GM23338 (cell line): ENCODE data around the gene MROH7. TPM values are rescaled to one million over a fixed set of nuclear protein-coding genes. Genes with fewer than 3 reads are reported as not detected.

Experiments
- ATAC-seq: fragments of 200-7000 bp; cut with Tn5 transposase; 3 replicates; pipeline ENCODE4 v1.9.1; 2020
- DNase-seq: peaks from one replicate; pipeline ENCODE4 v3.0.0-alpha.2; 2015; ENCODE audit warnings: low spot score
- H2AFZ ChIP-seq: fragments of 200-600 bp; sonication (generic); 2 replicates; pipeline ENCODE4 v1.8.0; 2016; ENCODE audit warnings: antibody characterized with exemption, mild to moderate bottlenecking, moderate library complexity
- H3F3A ChIP-seq: fragments of 200-600 bp; sonication (generic); replicated peaks from 2 replicates; pipeline ENCODE4 v1.8.0; 2017; ENCODE audit warnings: antibody characterized with exemption, mixed run types, low read depth
- H3K27ac ChIP-seq: fragments of 200-600 bp; sonication (generic); 2 replicates; pipeline ENCODE4 v1.6.1; 2016; ENCODE audit warnings: low read depth
- H3K27me3 ChIP-seq: fragments of 200-600 bp; sonication (generic); 2 replicates; pipeline ENCODE4 v1.8.0; 2016; ENCODE audit warnings: mild to moderate bottlenecking, mixed run types, moderate library complexity; ENCODE audit not compliant: insufficient read depth
- H3K36me3 ChIP-seq: fragments of 200-600 bp; sonication (generic); 2 replicates; pipeline ENCODE4 v1.8.0; 2016; ENCODE audit warnings: mild to moderate bottlenecking; ENCODE audit not compliant: insufficient read depth
- H3K4me1 ChIP-seq: fragments of 200-600 bp; sonication (generic); 2 replicates; pipeline ENCODE4 v1.8.0; 2016; ENCODE audit warnings: mild to moderate bottlenecking, moderate library complexity; ENCODE audit not compliant: insufficient read depth
- H3K4me2 ChIP-seq: fragments of 200-600 bp; sonication (generic); 2 replicates; pipeline ENCODE4 v1.7.1; 2017; ENCODE audit warnings: mixed run types
- H3K4me3 ChIP-seq: fragments of 200-600 bp; sonication (generic); 2 replicates; pipeline ENCODE4 v1.6.1; 2016; ENCODE audit warnings: mixed run types
- H3K79me2 ChIP-seq: fragments of 200-600 bp; sonication (generic); replicated peaks from 2 replicates; pipeline ENCODE4 v1.8.0; 2017; ENCODE audit warnings: mild to moderate bottlenecking; ENCODE audit not compliant: insufficient read depth
- H3K9me2 ChIP-seq: fragments of 200-600 bp; sonication (generic); 2 replicates; pipeline ENCODE4 v1.8.0; 2017; ENCODE audit not compliant: insufficient read depth
- H4K20me1 ChIP-seq: fragments of 200-600 bp; sonication (generic); replicated peaks from 2 replicates; pipeline ENCODE4 v1.8.0; 2017; ENCODE audit warnings: mild to moderate bottlenecking; ENCODE audit not compliant: insufficient read depth
- H3K27ac Mint-ChIP-seq: 2 replicates; pipeline ENCODE4 v1.8.0; 2020; ENCODE audit warnings: inconsistent platforms, mild to moderate bottlenecking, moderate library complexity, mixed read lengths
- H3K27me3 Mint-ChIP-seq: 3 replicates; pipeline ENCODE4 v1.8.0; 2022; ENCODE audit warnings: low read depth, mild to moderate bottlenecking, moderate library complexity, mixed read lengths, inconsistent platforms; ENCODE audit not compliant: insufficient read depth, poor library complexity
- H3K36me3 Mint-ChIP-seq: 3 replicates; pipeline ENCODE4 v1.8.0; 2021; ENCODE audit warnings: low read depth, mild to moderate bottlenecking, inconsistent platforms, moderate library complexity, mixed read lengths
- H3K4me1 Mint-ChIP-seq: 3 replicates; pipeline ENCODE4 v1.8.0; 2020; ENCODE audit warnings: mild to moderate bottlenecking, inconsistent platforms, mixed read lengths
- H3K4me3 Mint-ChIP-seq: 3 replicates; pipeline ENCODE4 v1.8.0; 2021; ENCODE audit warnings: moderate library complexity, mild to moderate bottlenecking, inconsistent platforms, mixed read lengths
- H3K9me3 Mint-ChIP-seq: 3 replicates; pipeline ENCODE4 v1.8.0; 2020; ENCODE audit warnings: moderate library complexity, mild to moderate bottlenecking, inconsistent platforms, mixed read lengths
- CREB1 ChIP-seq: fragments of 250-450 bp; sonication (Bioruptor Pico); IDR thresholded peaks from 2 replicates; pipeline ENCODE4 v1.5.0; 2020; ENCODE audit warnings: low read depth, mild to moderate bottlenecking, moderate library complexity
- CTCF ChIP-seq, 2 experiments: fragments of 200-600 bp in 1 of 2; sonication (generic) in 1 of 2; conservative IDR thresholded peaks; 2 replicates each; pipeline versions ENCODE4 v1.5.1 to v1.6.1; 2016 to 2017; ENCODE audit warnings: antibody characterized with exemption in 2 of 2, low read depth in 2 of 2, mild to moderate bottlenecking in 2 of 2, moderate library complexity in 1 of 2
- ETS1 ChIP-seq: IDR thresholded peaks from 2 replicates; pipeline ENCODE4 v1.6.1; 2016; ENCODE audit warnings: antibody characterized with exemption
- EZH2 ChIP-seq: fragments of 200-600 bp; sonication (generic); IDR thresholded peaks from one replicate; pipeline ENCODE4 v1.8.0; 2017; ENCODE audit warnings: antibody characterized with exemption, mild to moderate bottlenecking, low read depth; ENCODE audit not compliant: unreplicated experiment
- EZH2phosphoT487 ChIP-seq: fragments of 200-600 bp; sonication (generic); IDR thresholded peaks from one replicate; pipeline ENCODE4 v1.8.1; 2018; ENCODE audit warnings: antibody characterized with exemption; ENCODE audit not compliant: unreplicated experiment
- JUNB ChIP-seq: IDR thresholded peaks from one replicate; pipeline ENCODE4 v1.6.1; 2016; ENCODE audit warnings: antibody characterized with exemption; ENCODE audit not compliant: unreplicated experiment
- NANOG ChIP-seq: IDR thresholded peaks from 2 replicates; pipeline ENCODE4 v1.6.1; 2016; ENCODE audit warnings: antibody characterized with exemption, borderline replicate concordance
- POLR2AphosphoS5 ChIP-seq: IDR thresholded peaks from 2 replicates; pipeline ENCODE4 v1.6.1; 2016; ENCODE audit warnings: antibody characterized with exemption, low read depth
- STAT1 ChIP-seq: IDR thresholded peaks from one replicate; pipeline ENCODE4 v1.6.1; 2016; ENCODE audit warnings: antibody characterized with exemption; ENCODE audit not compliant: unreplicated experiment
- ZNF114 ChIP-seq: fragments of 250-450 bp; sonication (Bioruptor Pico); IDR thresholded peaks from 2 replicates; pipeline ENCODE4 v1.5.0; 2020; ENCODE audit warnings: mild to moderate bottlenecking, moderate library complexity
- ZNF331 ChIP-seq: fragments of 250-450 bp; sonication (Bioruptor Pico); IDR thresholded peaks from 2 replicates; pipeline ENCODE4 v1.5.0; 2020; ENCODE audit warnings: low read depth, mild to moderate bottlenecking, moderate library complexity
- polyA plus RNA-seq: library from polyadenylated mRNA; unstranded; fragments of >200 nt; fragmentation: Nextera tagmentation; extraction: Ambion mirVana; gene quantifications from 2 replicates; pipeline ENCODE4 v1.2.1, GENCODE V29; 2016
- total RNA-seq: library from RNA; depleted of rRNA; stranded (reverse); fragments of >200 nt; shearing (Covaris generic); gene quantifications from 2 replicates; pipeline ENCODE4 v1.2.3, GENCODE V29; 2014
- TF ChIP-seq, protein P1 (sequence below): IDR thresholded peaks from one replicate; pipeline ENCODE4 v1.6.1; 2018; ENCODE audit warnings: antibody characterized with exemption; ENCODE audit not compliant: unreplicated experiment
- TF ChIP-seq, protein P2 (sequence below): fragments of 250-450 bp; sonication (Bioruptor Pico); IDR thresholded peaks from 2 replicates; pipeline ENCODE4 v1.5.0; 2020; ENCODE audit warnings: mild to moderate bottlenecking, moderate library complexity

The MROH7 gene
- total and polyA plus RNA-seq, 2 experiments from 2014 or later = 0.17 TPM; not detected in 1

GRCh38 chr1:54610601-54611580, 30.7 kb upstream of the MROH7 start:
- Histone ChIP-seq H3K4me1 (peaks cover 4% of the 10 kb centered on the region; the same call in 1 of the 2 replicates), H3K9me2 (no peaks in the 10 kb centered on the region), H4K20me1 (no peaks in the 10 kb centered on the region), H3K4me2 (peak overlapping the region; percentile 38; the same call in 1 of the 2 replicates), H3K4me3 (no peak overlapping the region), H3K79me2 (no peaks in the 10 kb centered on the region), H3K36me3 (no peaks in the 10 kb centered on the region), H2AFZ (no peak overlapping the region), H3K27ac (no peak overlapping the region), H3K27me3 (no peaks in the 10 kb centered on the region), H3F3A (no peaks in the 10 kb centered on the region)
- Mint-ChIP-seq H3K27ac (peak overlapping the region; percentile 87), H3K9me3 (no peaks in the 10 kb centered on the region), H3K36me3 (no peaks in the 10 kb centered on the region), H3K4me1 (peaks cover 40% of the 10 kb centered on the region), H3K4me3 (no peak overlapping the region), H3K27me3 (peaks cover 18% of the 10 kb centered on the region)
- DNase-seq (peak; percentile 50), ATAC-seq (peak; percentile 21)
- TF ChIP-seq JUNB (no peak), POLR2AphosphoS5 (no peak), CTCF (conservative IDR thresholded peaks at IDR 0.05; ENCODE audit: low read depth in 2 of 2) (no peak), ETS1 (no peak), CREB1 (CRISPR knock-in tag) (no peak), ZNF331 (CRISPR knock-in tag) (no peak), NANOG (no peak), STAT1 (no peak), ZNF114 (CRISPR knock-in tag) (no peak), EZH2 (no peak), EZH2phosphoT487 (no peak)
- TF ChIP-seq, protein P1, sequence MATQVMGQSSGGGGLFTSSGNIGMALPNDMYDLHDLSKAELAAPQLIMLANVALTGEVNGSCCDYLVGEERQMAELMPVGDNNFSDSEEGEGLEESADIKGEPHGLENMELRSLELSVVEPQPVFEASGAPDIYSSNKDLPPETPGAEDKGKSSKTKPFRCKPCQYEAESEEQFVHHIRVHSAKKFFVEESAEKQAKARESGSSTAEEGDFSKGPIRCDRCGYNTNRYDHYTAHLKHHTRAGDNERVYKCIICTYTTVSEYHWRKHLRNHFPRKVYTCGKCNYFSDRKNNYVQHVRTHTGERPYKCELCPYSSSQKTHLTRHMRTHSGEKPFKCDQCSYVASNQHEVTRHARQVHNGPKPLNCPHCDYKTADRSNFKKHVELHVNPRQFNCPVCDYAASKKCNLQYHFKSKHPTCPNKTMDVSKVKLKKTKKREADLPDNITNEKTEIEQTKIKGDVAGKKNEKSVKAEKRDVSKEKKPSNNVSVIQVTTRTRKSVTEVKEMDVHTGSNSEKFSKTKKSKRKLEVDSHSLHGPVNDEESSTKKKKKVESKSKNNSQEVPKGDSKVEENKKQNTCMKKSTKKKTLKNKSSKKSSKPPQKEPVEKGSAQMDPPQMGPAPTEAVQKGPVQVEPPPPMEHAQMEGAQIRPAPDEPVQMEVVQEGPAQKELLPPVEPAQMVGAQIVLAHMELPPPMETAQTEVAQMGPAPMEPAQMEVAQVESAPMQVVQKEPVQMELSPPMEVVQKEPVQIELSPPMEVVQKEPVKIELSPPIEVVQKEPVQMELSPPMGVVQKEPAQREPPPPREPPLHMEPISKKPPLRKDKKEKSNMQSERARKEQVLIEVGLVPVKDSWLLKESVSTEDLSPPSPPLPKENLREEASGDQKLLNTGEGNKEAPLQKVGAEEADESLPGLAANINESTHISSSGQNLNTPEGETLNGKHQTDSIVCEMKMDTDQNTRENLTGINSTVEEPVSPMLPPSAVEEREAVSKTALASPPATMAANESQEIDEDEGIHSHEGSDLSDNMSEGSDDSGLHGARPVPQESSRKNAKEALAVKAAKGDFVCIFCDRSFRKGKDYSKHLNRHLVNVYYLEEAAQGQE = no peak
- TF ChIP-seq, protein P2, sequence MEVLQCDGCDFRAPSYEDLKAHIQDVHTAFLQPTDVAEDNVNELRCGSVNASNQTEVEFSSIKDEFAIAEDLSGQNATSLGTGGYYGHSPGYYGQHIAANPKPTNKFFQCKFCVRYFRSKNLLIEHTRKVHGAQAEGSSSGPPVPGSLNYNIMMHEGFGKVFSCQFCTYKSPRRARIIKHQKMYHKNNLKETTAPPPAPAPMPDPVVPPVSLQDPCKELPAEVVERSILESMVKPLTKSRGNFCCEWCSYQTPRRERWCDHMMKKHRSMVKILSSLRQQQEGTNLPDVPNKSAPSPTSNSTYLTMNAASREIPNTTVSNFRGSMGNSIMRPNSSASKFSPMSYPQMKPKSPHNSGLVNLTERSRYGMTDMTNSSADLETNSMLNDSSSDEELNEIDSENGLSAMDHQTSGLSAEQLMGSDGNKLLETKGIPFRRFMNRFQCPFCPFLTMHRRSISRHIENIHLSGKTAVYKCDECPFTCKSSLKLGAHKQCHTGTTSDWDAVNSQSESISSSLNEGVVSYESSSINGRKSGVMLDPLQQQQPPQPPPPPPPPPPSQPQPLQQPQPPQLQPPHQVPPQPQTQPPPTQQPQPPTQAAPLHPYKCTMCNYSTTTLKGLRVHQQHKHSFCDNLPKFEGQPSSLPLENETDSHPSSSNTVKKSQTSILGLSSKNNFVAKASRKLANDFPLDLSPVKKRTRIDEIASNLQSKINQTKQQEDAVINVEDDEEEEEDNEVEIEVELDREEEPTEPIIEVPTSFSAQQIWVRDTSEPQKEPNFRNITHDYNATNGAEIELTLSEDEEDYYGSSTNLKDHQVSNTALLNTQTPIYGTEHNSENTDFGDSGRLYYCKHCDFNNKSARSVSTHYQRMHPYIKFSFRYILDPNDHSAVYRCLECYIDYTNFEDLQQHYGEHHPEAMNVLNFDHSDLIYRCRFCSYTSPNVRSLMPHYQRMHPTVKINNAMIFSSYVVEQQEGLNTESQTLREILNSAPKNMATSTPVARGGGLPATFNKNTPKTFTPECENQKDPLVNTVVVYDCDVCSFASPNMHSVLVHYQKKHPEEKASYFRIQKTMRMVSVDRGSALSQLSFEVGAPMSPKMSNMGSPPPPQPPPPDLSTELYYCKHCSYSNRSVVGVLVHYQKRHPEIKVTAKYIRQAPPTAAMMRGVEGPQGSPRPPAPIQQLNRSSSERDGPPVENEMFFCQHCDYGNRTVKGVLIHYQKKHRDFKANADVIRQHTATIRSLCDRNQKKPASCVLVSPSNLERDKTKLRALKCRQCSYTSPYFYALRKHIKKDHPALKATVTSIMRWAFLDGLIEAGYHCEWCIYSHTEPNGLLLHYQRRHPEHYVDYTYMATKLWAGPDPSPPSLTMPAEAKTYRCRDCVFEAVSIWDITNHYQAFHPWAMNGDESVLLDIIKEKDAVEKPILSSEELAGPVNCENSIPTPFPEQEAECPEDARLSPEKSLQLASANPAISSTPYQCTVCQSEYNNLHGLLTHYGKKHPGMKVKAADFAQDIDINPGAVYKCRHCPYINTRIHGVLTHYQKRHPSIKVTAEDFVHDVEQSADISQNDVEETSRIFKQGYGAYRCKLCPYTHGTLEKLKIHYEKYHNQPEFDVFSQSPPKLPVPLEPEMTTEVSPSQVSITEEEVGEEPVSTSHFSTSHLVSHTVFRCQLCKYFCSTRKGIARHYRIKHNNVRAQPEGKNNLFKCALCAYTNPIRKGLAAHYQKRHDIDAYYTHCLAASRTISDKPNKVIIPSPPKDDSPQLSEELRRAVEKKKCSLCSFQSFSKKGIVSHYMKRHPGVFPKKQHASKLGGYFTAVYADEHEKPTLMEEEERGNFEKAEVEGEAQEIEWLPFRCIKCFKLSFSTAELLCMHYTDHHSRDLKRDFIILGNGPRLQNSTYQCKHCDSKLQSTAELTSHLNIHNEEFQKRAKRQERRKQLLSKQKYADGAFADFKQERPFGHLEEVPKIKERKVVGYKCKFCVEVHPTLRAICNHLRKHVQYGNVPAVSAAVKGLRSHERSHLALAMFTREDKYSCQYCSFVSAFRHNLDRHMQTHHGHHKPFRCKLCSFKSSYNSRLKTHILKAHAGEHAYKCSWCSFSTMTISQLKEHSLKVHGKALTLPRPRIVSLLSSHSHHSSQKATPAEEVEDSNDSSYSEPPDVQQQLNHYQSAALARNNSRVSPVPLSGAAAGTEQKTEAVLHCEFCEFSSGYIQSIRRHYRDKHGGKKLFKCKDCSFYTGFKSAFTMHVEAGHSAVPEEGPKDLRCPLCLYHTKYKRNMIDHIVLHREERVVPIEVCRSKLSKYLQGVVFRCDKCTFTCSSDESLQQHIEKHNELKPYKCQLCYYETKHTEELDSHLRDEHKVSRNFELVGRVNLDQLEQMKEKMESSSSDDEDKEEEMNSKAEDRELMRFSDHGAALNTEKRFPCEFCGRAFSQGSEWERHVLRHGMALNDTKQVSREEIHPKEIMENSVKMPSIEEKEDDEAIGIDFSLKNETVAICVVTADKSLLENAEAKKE (CRISPR knock-in tag) = no peak
